GM21367 (cell line): ENCODE results near the gene ADAMTS3.
"Not testable (repeated sequence)": the region's sequence is repeated elsewhere in the genome, so short reads cannot be mapped to it uniquely, and the experiment has no call there.

Experiments used
- ATAC-seq: cut with Tn5 transposase; IDR thresholded peaks from one replicate; pipeline ENCODE4 v1.9.1; 2021; ENCODE audit not compliant: unreplicated experiment

ADAMTS3 gene

DNA sequence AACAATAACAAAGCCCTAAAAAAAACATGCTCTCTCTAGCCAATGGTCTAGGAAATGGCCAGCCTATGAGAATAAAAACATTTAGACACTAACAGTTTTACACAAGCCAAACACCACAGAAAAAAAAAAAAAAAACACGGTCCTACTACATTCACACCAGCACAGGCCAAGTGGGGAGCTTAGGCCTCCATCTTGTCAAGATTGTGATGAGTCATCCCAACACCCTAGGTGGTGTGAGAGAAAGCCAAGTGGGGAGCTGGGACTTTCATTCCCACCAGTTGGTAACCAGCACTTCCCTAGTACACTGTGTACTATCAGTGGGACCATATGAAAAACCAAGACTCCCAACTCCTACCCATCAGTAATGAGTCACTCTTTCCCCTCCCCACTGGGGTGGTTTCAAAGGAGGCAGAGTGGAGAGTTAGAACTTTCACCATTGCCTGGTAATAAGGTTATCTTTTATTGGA, 95.6 kb downstream of the ADAMTS3 start:
- ATAC-seq: no peak

DNA sequence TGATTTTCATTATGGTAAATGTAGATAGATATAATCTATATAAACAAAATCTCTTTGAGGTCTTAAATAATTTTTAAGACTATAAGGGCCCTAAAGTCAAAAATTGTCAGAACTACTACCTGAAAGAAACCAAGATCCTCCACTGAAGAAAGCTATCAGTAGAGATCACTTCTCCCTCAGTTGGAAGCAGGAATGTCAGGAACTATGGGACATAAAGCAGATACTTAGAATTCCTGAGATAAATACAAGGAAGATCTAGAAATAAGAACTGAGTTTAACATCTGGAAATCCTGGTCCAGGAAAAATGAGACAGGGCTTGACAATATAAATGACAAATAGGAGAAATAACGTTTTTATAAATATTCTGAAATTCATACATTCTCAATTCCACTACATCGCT, 97.2 kb downstream of the ADAMTS3 start:
- ATAC-seq: no peak

DNA sequence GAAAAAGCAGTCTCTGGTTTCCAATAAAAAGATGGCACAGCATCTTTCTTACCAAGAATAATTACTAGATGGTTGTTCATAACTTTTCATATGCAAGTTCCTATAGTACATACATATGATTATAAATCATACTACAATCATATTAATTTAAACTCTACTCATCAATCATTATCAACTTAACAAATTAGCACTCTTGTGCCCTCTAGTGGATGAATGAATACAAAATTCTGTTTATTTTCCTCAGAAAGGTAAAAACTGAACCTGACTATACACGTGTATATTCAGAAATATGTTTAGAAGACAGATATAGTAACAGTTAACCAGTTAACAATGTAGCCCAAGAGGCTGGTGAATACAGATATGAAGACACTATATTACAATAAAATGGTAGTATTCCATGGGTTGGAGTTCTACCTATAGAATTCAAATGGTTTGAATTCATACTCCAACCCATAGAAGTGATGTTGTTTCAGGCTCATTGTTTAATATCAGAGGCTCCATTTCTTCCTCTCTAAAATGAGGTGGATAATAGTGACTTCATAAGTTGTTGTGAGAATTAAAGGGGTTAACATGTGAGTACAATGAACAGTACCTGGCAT, 100.0 kb downstream of the ADAMTS3 start:
- ATAC-seq: no peak

DNA sequence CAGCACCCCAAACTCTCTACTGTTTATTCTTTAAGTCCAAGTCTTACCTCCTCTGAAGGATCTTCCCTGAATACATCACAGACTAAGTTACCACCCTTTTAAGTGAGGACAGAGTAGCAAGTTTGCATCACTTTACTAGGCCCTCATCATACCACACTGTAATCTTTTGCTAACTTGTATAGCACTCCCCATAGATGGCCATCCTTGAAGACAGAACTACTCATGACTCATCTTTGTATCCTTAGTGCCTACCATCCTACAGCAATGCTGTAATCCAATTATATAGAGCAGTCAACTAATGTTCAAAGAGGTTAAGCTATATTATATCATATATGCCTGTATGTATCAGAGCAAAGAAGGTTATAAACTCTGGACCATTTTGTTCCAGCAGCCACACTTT, 101.4 kb downstream of the ADAMTS3 start:
- ATAC-seq: no peak

DNA sequence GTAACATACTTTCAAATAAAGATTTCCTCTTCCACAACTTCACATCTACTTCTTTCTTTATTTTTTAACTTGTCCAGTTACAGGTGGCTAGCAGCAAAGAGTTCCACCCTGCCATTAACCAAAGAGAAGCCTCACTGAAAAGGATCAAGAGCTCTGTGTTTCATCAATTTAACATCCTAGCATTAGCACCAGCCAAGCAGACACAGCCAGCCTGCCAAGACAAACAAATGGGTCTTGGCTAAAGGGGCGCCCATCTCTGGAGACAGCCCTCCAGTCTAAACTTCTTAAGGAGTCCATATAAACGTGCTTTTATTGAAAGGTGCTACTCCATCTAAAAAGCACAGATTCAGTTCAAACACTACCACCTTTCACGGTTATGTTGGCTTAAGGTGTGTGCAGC, 105.3 kb downstream of the ADAMTS3 start:
- no peak for ATAC-seq

DNA sequence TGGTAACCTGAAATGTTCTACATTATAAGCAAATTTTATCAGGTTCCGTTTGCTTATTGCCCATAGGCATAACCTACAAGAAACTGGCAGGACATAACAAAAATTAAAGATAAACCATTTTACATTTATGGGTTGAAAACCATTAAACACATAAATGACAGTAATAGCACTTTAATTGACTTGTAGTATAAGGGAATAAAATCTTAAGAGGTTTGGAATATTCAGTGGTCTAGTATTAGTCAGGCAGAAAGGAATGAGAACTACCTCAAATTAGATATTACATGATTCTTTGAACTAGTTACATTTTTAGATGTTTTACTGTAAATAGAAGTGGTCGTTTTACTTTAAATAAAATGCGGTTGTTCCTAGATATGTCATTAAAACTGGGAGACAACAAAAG, 111.9 kb downstream of the ADAMTS3 start:
- ATAC-seq: no peak

DNA sequence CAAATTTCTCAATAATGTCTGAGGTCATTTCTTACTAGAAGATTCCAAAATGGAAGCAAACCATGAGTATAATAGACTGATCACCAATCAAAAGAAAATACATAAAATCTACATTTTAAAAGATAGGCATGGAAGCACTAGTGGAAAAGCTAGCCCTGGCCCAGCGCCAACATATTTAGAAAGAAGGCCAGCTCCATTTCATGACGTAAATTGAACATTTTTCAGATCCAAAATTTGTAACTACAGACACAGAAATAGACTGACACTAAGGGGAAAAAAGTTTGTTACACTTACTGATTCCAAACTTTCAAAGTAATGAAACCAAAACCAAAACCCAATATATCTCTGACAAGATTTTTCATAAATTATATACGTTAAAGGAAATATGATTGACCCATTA, 117.7 kb downstream of the ADAMTS3 start:
- no peak for ATAC-seq

DNA sequence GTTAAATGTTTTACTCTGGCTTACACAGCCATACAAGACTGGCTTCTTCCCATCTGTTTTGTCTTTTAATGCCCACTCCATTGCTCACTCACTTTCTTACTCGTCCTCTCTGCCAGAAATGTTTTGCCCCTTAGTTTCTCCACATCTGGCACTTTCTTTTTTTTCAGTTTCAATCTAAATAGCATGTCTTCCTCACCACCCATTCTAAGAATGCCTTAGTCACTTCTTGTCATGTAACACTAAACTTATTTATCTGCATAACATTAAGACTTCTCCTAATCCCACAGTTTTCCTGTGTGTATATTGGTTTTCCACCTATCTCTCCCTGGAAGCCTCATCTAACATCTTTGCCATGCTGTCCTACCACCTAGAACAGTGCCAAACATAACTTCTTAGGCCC, 119.3 kb downstream of the ADAMTS3 start:
- no peak for ATAC-seq

DNA sequence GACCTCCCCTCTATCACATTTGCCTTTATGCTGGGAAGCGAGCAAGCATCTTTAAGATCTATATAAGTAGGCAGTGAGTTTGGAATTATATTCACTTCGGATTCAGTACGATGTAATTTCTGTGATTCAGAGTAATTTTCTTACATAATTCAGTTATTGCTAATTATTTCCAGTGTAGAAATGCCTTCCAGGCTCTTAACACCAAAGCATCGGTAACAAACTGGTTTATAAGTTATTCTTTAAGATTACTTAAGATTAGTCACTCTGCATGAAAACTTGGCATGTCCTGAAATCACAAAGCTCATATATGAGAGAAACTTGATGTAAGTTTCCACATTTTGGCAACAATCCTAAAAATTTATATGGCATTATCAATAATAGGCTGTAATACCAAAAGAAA, 120.8 kb downstream of the ADAMTS3 start:
- ATAC-seq: no peak

DNA sequence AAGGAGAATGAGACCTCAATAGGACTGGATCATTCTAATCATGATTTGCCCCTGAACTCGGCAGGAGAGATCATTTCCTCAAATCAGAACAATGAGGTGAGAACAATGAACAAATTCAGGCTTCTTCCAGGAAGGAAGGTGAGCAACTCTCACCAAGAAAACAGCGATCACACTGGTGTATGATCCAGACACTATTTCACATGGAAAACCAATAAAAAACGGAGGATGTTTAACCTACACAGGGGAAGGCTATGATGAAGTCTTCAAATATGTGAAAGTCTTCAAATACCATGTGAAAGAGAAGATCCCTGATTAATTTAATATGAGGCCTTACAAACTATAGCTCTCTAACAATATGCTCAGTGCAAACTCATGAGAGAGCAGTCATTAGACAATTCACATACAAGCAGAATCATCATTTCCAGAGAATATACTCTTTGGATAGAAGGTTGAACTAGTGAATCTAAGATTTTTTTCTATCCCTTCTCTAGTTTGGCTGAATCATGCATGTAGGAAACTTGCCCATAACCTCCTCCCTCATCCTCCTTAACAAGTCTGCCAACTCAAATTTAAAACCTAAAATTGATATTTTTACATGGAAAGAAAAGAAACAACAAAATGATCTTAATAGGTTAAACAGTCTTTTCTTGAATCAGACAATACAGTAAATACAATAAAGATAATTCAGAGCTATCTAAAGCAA, 122.5 kb downstream of the ADAMTS3 start:
- no peak for ATAC-seq

DNA sequence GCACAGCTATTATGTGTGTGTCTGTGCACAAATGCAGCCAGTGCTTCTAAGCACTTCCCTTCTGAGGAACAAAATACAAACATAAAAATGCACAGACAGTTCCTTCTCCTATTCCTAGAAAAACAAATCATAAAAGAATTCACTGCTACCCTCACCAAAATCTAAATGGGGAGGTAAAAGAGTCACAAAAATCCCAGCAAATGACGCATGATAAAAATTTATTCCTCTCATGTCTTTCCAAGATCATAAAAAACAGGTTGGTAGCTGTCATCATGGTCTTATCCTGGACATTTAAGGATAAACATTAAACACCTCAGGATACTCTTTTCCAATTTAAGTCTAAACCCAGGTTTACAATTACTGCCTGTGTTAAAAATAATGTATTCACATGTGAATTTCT, 124.9 kb downstream of the ADAMTS3 start:
- no peak for ATAC-seq

DNA sequence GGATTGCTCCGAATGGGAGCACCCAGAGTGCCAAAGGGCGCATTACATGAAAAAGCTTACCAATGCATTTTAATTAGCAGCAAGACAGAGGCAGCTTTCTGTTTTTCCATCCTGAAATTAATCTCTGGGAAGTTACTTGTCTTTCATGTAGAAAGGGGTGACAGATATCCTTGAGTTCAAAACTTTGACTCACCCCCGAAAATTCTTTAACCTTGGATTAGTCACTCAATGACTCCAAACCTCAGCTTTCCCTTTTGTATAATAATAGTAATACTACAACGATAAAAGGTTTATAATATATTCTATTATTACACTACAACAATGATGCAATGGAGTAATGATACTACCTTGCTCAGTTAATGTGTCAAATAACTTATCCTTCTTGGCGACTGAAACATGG, 126.3 kb downstream of the ADAMTS3 start:
- ATAC-seq: no peak

DNA sequence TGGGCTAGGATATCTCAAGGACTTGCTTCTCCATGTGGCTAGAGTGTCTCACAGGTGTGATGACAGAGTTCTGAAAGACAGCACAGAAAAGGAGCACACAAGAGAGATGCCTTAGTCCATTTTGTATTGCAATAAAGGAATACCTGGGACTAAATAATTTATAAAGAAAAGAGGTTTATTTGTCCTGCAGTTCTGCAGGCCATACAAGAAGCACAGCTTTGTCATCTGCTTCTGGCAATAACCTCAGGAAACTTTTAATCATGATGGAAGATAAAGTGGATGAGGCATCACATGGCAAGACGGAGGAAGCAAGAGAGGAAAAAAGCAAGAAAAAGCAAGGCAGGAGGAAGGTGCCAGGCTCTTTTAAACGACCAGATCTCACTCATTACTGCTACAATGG, 126.9 kb downstream of the ADAMTS3 start:
- ATAC-seq: no peak

DNA sequence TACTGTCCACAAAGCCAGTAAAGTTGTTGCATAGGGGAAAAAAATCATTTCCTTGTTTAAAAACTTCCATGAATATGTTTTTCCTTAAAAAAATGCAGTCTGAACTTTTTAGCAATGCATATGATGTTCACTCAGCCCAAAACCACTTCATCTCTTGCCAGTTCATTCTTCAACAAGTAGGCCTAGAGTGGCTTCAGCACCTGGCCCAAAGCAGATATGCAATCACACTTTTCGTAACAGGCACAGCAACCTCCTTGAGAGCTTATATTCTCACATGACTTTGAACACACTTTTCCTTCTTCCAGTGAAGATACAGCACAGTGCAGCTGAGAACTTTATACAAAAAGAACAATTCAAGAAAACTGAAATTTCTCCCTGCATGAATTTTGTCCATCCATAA, 128.6 kb downstream of the ADAMTS3 start:
- ATAC-seq: no peak

DNA sequence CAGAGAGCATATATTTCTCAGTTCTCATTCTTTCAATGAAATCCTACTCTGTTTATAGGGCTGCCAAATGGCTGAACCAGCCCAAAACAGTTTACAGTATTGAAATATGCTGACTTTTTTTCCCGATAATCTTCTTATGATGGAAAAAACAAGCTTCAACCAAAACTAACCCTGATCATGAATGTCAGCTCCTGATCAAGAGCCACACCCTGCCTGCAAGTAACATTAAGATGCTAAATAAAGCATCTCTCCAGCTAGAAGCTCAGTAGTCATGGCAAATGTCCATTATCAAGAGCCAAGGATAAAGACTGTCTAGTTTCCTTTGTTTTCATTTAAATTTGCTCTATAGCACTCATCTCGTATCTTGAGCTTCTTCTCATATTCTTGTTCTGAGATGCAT, 136.0 kb downstream of the ADAMTS3 start:
- ATAC-seq: no peak

DNA sequence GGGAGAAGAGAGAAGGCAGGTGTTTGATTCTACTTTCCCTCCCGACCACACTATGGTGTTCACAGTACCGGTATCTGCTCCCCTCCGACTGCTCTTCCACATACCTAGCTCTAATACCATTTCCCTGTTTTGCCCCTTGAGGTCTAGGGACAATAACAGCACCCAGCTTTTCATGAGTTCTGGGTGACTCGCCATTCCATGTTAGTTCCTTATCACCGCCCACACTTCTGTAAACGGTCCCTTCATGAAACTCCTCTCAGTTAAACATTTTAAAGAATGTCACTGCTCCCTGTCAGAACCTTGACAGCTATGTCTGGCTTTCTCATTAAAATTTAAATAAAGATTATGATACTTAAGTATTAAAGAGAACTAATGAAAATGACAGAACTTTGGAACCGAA, 136.7 kb downstream of the ADAMTS3 start:
- ATAC-seq: no peak

DNA sequence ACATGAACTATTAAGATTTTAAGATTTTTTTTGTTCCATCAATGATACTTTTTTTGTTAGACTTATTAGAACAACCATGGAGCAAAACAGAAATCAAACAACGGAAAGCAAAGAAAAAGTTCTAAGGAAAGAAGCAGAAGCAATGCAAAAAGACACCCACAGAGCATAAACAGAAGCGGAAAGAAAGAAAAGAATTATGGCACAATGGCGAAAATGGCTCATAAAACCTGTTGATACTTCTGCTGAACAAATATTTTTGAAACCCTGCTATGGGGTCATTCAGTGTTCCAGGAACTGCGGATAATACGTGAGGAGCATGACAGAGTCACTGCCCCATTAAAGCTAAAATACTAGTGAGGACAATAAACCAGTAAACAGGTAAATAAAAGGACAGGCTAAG, 138.0 kb downstream of the ADAMTS3 start:
- no peak for ATAC-seq

DNA sequence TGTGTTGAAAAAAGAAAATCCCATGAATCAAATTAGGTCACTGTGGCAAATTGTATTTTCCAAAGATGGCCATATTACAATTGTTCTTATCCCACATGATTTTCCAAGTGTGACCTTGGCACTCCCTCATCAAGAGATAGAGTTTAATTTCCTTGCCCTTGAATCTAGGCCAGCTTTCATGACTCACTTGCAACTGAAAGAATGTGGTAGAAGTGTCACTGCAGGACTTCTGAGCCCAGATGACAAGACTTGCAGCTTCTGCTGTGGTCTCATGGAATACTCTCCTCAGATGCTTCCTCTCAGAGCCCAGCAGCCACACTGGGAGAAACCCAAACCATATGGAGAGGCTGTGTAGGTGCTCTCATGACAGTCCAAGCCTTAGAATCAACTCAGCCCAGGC, 139.0 kb downstream of the ADAMTS3 start:
- ATAC-seq: no peak

DNA sequence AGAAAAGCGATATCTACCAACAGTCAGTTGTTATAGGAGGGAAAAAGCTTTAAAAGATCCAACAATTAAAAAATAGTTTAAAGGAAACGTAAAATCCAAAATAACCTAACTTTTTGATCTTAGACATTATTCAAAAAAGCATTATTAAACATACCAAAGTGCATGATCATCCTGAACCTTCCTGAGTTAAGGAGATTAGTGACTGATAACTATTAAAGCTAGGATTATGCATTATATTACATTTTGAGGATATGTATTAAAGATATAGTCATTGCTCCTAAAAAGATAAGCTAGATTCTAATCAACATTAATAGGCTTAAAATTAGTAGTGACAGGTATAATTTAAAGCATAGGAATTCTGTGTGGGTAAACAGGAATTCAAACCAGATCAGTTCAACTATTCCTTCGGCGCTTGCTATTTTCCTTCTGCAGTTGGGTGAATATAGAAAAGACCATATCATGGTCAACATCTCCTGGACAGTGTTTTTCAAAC, 139.6 kb downstream of the ADAMTS3 start:
- ATAC-seq: no peak

DNA sequence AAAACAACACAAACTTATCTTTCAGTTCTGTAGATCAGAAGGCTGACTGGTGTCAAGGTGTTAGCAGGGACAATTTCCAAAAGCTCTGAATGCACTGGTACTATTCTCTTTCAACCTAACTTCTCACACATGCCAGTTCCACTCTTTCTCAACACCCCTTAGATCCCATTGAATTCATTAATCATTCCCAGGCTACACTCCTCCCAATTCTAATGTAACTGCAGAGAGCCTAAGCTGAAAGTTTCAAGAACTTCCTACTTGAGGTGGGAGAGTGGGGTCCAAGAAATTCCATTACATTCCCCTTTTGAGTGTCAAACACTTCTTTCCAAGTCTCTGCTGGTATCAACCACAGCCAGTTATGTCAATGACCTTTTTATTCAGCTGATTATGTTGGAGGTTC, 142.0 kb downstream of the ADAMTS3 start:
- ATAC-seq: no peak

DNA sequence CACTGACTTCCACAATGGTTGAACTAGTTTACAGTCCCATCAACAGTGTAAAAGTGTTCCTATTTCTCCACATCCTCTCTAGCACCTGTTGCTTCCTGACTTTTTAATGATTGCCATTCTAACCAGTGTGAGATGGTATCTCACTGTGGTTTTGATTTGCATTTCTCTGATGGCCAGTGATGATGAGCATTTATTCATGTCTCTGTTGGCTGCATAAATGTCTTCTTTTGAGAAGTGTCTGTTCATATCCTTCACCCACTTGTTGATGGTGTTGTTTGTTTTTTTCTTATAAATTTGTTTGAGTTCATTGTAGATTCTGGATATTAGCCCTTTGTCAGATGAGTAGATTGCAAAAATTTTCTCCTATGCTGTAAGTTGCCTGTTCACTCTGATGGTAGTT, 143.1 kb downstream of the ADAMTS3 start:
- not testable (repeated sequence) for ATAC-seq

DNA sequence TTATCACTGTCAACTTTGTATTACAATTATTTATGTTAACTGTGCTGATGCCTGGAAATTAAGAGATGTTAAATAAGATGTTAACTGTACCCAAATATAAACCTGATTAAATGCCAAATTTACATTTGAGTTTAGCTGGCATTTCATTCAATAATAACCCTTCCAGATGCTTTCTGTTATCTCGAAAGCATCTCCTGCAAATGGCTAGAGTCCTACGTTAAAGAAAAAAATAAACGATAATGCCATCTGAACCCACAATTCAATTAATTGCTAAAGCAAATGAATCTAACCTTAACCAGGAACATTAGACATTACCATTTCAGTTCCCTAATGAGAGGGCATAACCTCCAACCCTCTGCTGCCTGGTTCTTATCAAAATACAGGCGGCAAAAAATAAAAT, 145.0 kb downstream of the ADAMTS3 start:
- no peak for ATAC-seq

DNA sequence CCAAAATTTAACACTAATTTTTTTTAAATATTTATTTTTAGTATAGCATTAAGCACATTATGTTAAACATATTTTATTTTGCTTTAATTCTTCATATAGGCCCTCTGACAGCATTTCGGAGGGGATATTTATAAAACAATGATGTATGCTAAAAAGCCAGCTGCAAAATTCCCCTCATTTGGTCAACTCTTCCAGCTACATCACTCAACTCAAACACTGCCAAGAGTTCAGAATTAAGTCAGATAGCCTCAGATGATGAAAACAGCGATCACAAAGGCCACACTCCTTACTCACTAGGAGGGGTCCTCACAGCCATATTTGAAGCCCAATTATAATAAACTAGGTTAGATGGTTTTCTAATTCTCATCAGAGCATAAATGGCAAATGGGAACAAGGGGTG, 146.6 kb downstream of the ADAMTS3 start:
- no peak for ATAC-seq
